HEK293 (cell line): ENCODE measurements around the gene EXOSC5.

Experiments
- CTCF ChIA-PET: fragments of 350-600 bp; formaldehyde crosslinking; extraction: SDS; loops from one replicate; lab custom pipeline; 2021; ENCODE audit warnings: antibody characterized with exemption; lab: Yijun Ruan, JAX
- POLR2A ChIA-PET: fragments of 300-600 bp; formaldehyde crosslinking; extraction: SDS; loops from one replicate; lab custom pipeline; 2020; ENCODE audit warnings: antibody characterized with exemption, inconsistent platforms; lab: Yijun Ruan, JAX
- H3K27ac ChIP-seq: fragments of 200-500 bp; sonication (Bioruptor generic); 2 replicates; pipeline ENCODE4 v1.5.1; 2014; ENCODE audit warnings: low read depth, low read length, control low read depth, inconsistent platforms; ENCODE audit errors: extremely low read depth
- H3K36me3 ChIP-seq, 2 experiments: fragments of 200-500 bp in 1 of 2; sonication (Bioruptor generic) in 1 of 2; 1 replicate in 1 of 2; 2 replicates in 1 of 2; pipeline ENCODE4 v1.5.1; 2014 to 2017; ENCODE audit warnings: inconsistent platforms in 2 of 2, low read length in 2 of 2; ENCODE audit not compliant: control insufficient read depth in 2 of 2, insufficient read depth in 1 of 2
- H3K4me1 ChIP-seq: fragments of 200-500 bp; sonication (Bioruptor generic); 2 replicates; pipeline ENCODE4 v1.5.1; 2014; ENCODE audit warnings: mild to moderate bottlenecking, low read length, inconsistent platforms; ENCODE audit not compliant: control insufficient read depth, insufficient read depth
- H3K4me3 ChIP-seq: 2 replicates; pipeline ENCODE4 v1.5.1; 2011; ENCODE audit warnings: low read depth, mild to moderate bottlenecking, control low read depth, low read length, moderate library complexity
- H3K9me3 ChIP-seq: fragments of 200-500 bp; sonication (Bioruptor generic); 2 replicates; pipeline ENCODE4 v1.5.1; 2014; ENCODE audit warnings: low read depth, low read length, inconsistent platforms; ENCODE audit not compliant: control insufficient read depth, insufficient read depth
- EGR2 ChIP-seq: fragments of 450-650 bp; formaldehyde crosslinking; IDR thresholded peaks from 2 replicates; pipeline ENCODE4 v1.5.1; 2016; ENCODE audit warnings: low read depth, missing biosample characterization, missing genetic modification characterization
- KLF17 ChIP-seq: fragments of 450-650 bp; formaldehyde crosslinking; IDR thresholded peaks from 2 replicates; pipeline ENCODE4 v1.5.1; 2016; ENCODE audit warnings: missing biosample characterization, missing genetic modification characterization
- PRDM10 ChIP-seq: fragments of 450-650 bp; formaldehyde crosslinking; IDR thresholded peaks from 2 replicates; pipeline ENCODE4 v1.5.1; 2016; ENCODE audit warnings: missing biosample characterization, missing genetic modification characterization
- SALL2 ChIP-seq: fragments of 450-650 bp; formaldehyde crosslinking; IDR thresholded peaks from 2 replicates; pipeline ENCODE4 v1.5.0; 2017; ENCODE audit warnings: missing biosample characterization, mild to moderate bottlenecking, missing genetic modification characterization, borderline replicate concordance
- ZBTB1 ChIP-seq: fragments of 450-650 bp; formaldehyde crosslinking; IDR thresholded peaks from 2 replicates; pipeline ENCODE4 v1.5.1; 2016; ENCODE audit warnings: missing biosample characterization, missing genetic modification characterization
- ZBTB17 ChIP-seq: fragments of 450-650 bp; formaldehyde crosslinking; IDR thresholded peaks from 2 replicates; pipeline ENCODE4 v1.5.1; 2016; ENCODE audit warnings: missing biosample characterization, missing genetic modification characterization
- ZFHX2 ChIP-seq: fragments of 450-650 bp; formaldehyde crosslinking; conservative IDR thresholded peaks from 2 replicates; pipeline ENCODE4 v1.5.1; 2016; ENCODE audit warnings: missing biosample characterization, missing genetic modification characterization
- ZFP69B ChIP-seq: fragments of 450-650 bp; formaldehyde crosslinking; IDR thresholded peaks from 2 replicates; pipeline ENCODE4 v1.5.1; 2016; ENCODE audit warnings: missing biosample characterization, missing genetic modification characterization
- ZIC2 ChIP-seq: fragments of 450-650 bp; formaldehyde crosslinking; IDR thresholded peaks from 2 replicates; pipeline ENCODE4 v1.5.1; 2016; ENCODE audit warnings: missing biosample characterization, missing genetic modification characterization
- ZNF175 ChIP-seq: fragments of 450-650 bp; formaldehyde crosslinking; IDR thresholded peaks from 2 replicates; pipeline ENCODE4 v1.5.1; 2016; ENCODE audit warnings: missing biosample characterization, missing genetic modification characterization
- ZNF280D ChIP-seq: fragments of 450-650 bp; formaldehyde crosslinking; IDR thresholded peaks from 2 replicates; pipeline ENCODE4 v1.5.1; 2016; ENCODE audit warnings: missing biosample characterization, missing genetic modification characterization
- ZNF366 ChIP-seq: fragments of 450-650 bp; formaldehyde crosslinking; conservative IDR thresholded peaks from 2 replicates; pipeline ENCODE4 v1.5.1; 2016; ENCODE audit warnings: missing biosample characterization, missing genetic modification characterization
- ZNF830 ChIP-seq: fragments of 450-650 bp; IDR thresholded peaks from 2 replicates; pipeline ENCODE4 v1.5.0; 2018; ENCODE audit warnings: missing biosample characterization, missing genetic modification characterization, low read depth, mild to moderate bottlenecking, moderate library complexity

Gene EXOSC5

GRCh38 chr19:41413947-41414346 is 16.8 kb upstream of the EXOSC5 start (continued):
- TF ChIP-seq ZNF280D = no peak
- no peak for TF ChIP-seq ZBTB17 (tag by site-specific recombination)
- no peak for TF ChIP-seq ZNF366
- TF ChIP-seq ZFP69B (tag by site-specific recombination) = no peak
- TF ChIP-seq, all 188 proteins: peak for 0

- Histone ChIP-seq H3K27ac (no peak overlapping the region), H3K36me3 (peaks cover 13 to 26% of the 10 kb centered on the region in 2 experiments; a peak in 2 of 3 replicates), H3K4me3 (no peak overlapping the region), H3K9me3 (no peaks in the 10 kb centered on the region), H3K4me1 (peaks cover 5% of the 10 kb centered on the region; the same call in 1 of the 2 replicates)
- no peak for TF ChIP-seq ZBTB1 (tag by site-specific recombination)
- no peak for TF ChIP-seq SALL2 (tag by site-specific recombination)
- no peak for TF ChIP-seq KLF17
- POLR2A ChIA-PET = interaction anchor here (1.3 kb wide), 1 partner anchor 26 kb away, joined by 4 read pairs; the partner anchor contains the start of gene DMAC2
- CTCF ChIA-PET = no interaction called here
Measured at GRCh38 chr19:41412953-41413352, 15.8 kb upstream of the EXOSC5 start.

- POLR2A ChIA-PET = interaction anchor here (1.3 kb wide), 1 partner anchor 27 kb away, joined by 4 read pairs; the partner anchor contains the start of gene DMAC2
- CTCF ChIA-PET = no interaction called here
- no peak overlapping the region for H3K27ac ChIP-seq
- H3K4me1 ChIP-seq = peaks cover 5% of the 10 kb centered on the region; the same call in 1 of the 2 replicates
- peak; percentile 28; the same call in 1 of the 2 replicates for TF ChIP-seq ZIC2 (tag by site-specific recombination)
- TF ChIP-seq ZNF175 = no peak
- H3K9me3 ChIP-seq = no peaks in the 10 kb centered on the region
- peaks cover 9 to 22% of the 10 kb centered on the region in 2 experiments; a peak in 2 of 3 replicates for H3K36me3 ChIP-seq
- no peak overlapping the region for H3K4me3 ChIP-seq
Measured at GRCh38 chr19:41411968-41412265, 14.8 kb upstream of the EXOSC5 start.

GRCh38 chr19:41411100-41411967 is 14.2 kb upstream of the EXOSC5 start:
- POLR2A ChIA-PET = interaction anchor here (1.3 kb wide), 1 partner anchor 28 kb away, joined by 4 read pairs; the partner anchor contains the start of gene DMAC2
- CTCF ChIA-PET = interaction anchor here (0.6 kb wide), 1 partner anchor 9 kb away, joined by 5 read pairs; no protein-coding TSS in a partner anchor
- no peak overlapping the region for H3K27ac ChIP-seq
- TF ChIP-seq ZFHX2 (tag by site-specific recombination) (peak; percentile 45; the same call in 1 of the 2 replicates), ZNF830 (tag by site-specific recombination) (no peak), EGR2 (tag by site-specific recombination) (0 out of 2 replicates have a peak, but pooled peaks have one; percentile 33), PRDM10 (peak; percentile 62)
- TF ChIP-seq, all 188 proteins: peak for 3
- no peak overlapping the region for H3K4me3 ChIP-seq
- H3K9me3 ChIP-seq = no peaks in the 10 kb centered on the region
- peaks cover 4 to 22% of the 10 kb centered on the region in 2 experiments; a peak in 2 of 3 replicates for H3K36me3 ChIP-seq
- peaks cover 5% of the 10 kb centered on the region; the same call in 1 of the 2 replicates for H3K4me1 ChIP-seq
